ENCODE data around the gene PLXNA2.

The PLXNA2 gene

GRCh38 chr1:208243967-208244916, at the start of gene PLXNA2:
Gene PLXNA2, minus strand, starts transcription at chr1:208244384. Its CDS starts 26,462 bp downstream, at chr1:208217922.
- TF ChIP-seq CTCF (IDR thresholded peaks at IDR 0.05; ENCODE audit: insufficient read depth, missing control alignments): no peak
- DNase-seq (ENCODE audit: insufficient read length, low spot score) (no peak), FAIRE-seq (no peak)

- no peak for TF ChIP-seq CTCF (IDR thresholded peaks at IDR 0.05; ENCODE audit: insufficient read depth, missing control alignments)
- no peak for FAIRE-seq
- DNase-seq (ENCODE audit: insufficient read length, low spot score): no peak
Observed at GRCh38 chr1:208292908-208293307, 48.7 kb upstream of the PLXNA2 start.

GRCh38 chr1:208291923-208292711, 47.9 kb upstream of the PLXNA2 start:
- DNase-seq (ENCODE audit: insufficient read length, low spot score): no peak
- no peak for FAIRE-seq
- no peak for TF ChIP-seq CTCF (IDR thresholded peaks at IDR 0.05; ENCODE audit: insufficient read depth, missing control alignments)

- FAIRE-seq (no peak), DNase-seq (ENCODE audit: insufficient read length, low spot score) (no peak)
- TF ChIP-seq CTCF (IDR thresholded peaks at IDR 0.05; ENCODE audit: insufficient read depth, missing control alignments): no peak
Observed at GRCh38 chr1:208291129-208291528, 46.9 kb upstream of the PLXNA2 start.

- no peak for TF ChIP-seq CTCF (IDR thresholded peaks at IDR 0.05; ENCODE audit: insufficient read depth, missing control alignments)
- DNase-seq (ENCODE audit: insufficient read length, low spot score) (no peak), FAIRE-seq (no peak)
Observed at GRCh38 chr1:208289716-208290115, 45.5 kb upstream of the PLXNA2 start.

GRCh38 chr1:208288495-208288894, 44.3 kb upstream of the PLXNA2 start:
- no peak for TF ChIP-seq CTCF (IDR thresholded peaks at IDR 0.05; ENCODE audit: insufficient read depth, missing control alignments)
- FAIRE-seq (no peak), DNase-seq (ENCODE audit: insufficient read length, low spot score) (no peak)
